GM18861 (cell line): Measurements from ENCODE around the gene HOXD3.

Experiments
- ATAC-seq: cut with Tn5 transposase; IDR thresholded peaks from one replicate; pipeline ENCODE4 v1.9.1; 2021; ENCODE audit not compliant: unreplicated experiment

HOXD3 gene

GRCh38 chr2:176202491-176202890 is 45.4 kb downstream of the HOXD3 start:
- no peak for ATAC-seq

- ATAC-seq, result no peak
These were observed 48.0 kb downstream of the HOXD3 start for GRCh38 chr2:176205126-176205525.

GRCh38 chr2:176206136-176206535 is 49.0 kb downstream of the HOXD3 start:
- ATAC-seq, result no peak

- no peak for ATAC-seq
These were observed 49.6 kb downstream of the HOXD3 start for GRCh38 chr2:176206682-176207081.

GRCh38 chr2:176211110-176211509 is 54.0 kb downstream of the HOXD3 start:
- ATAC-seq, result no peak

GRCh38 chr2:176212276-176212675 is 55.2 kb downstream of the HOXD3 start:
- no peak for ATAC-seq

GRCh38 chr2:176213406-176213805 is 56.3 kb downstream of the HOXD3 start:
- ATAC-seq, result no peak
